GM19193 (cell line): ENCODE results near the gene DISP3.

ENCODE experiments used
- POLR2A ChIP-seq: IDR thresholded peaks from 4 replicates; pipeline ENCODE4 v1.6.1; 2011; ENCODE audit not compliant: insufficient read depth, insufficient read length; ENCODE audit errors: extremely low read depth

Gene DISP3

GRCh38 chr1:11488201-11488770, 9.3 kb downstream of the DISP3 start:
- TF ChIP-seq POLR2A = no peak

- no peak for TF ChIP-seq POLR2A
Observed at GRCh38 chr1:11488966-11489625, 10.1 kb downstream of the DISP3 start.

- TF ChIP-seq POLR2A = no peak
Observed at GRCh38 chr1:11492235-11492634, 13.3 kb downstream of the DISP3 start.

- no peak for TF ChIP-seq POLR2A
Observed at GRCh38 chr1:11493972-11494655, 15.2 kb downstream of the DISP3 start.

GRCh38 chr1:11494771-11495170, 15.8 kb downstream of the DISP3 start:
- TF ChIP-seq POLR2A = no peak

GRCh38 chr1:11495579-11495978, 16.6 kb downstream of the DISP3 start:
- no peak for TF ChIP-seq POLR2A

GRCh38 chr1:11496551-11497080, 17.7 kb downstream of the DISP3 start:
- TF ChIP-seq POLR2A = no peak

GRCh38 chr1:11498956-11499594, 20.1 kb downstream of the DISP3 start:
- no peak for TF ChIP-seq POLR2A

- TF ChIP-seq POLR2A = no peak
Observed at GRCh38 chr1:11499601-11500331, 20.8 kb downstream of the DISP3 start.

- TF ChIP-seq POLR2A = no peak
Observed at GRCh38 chr1:11500881-11501280, 21.9 kb downstream of the DISP3 start.

GRCh38 chr1:11501491-11501897, 22.5 kb downstream of the DISP3 start:
- no peak for TF ChIP-seq POLR2A

GRCh38 chr1:11501906-11502485, 23.0 kb downstream of the DISP3 start:
- no peak for TF ChIP-seq POLR2A

GRCh38 chr1:11502516-11502915, 23.6 kb downstream of the DISP3 start:
- no peak for TF ChIP-seq POLR2A

GRCh38 chr1:11504599-11504998, 25.6 kb downstream of the DISP3 start:
- TF ChIP-seq POLR2A = no peak
